Thyroid gland (tissue), 4 donors: Measurements from ENCODE around the gene CDK5. TPM values are rescaled to one million over a fixed set of nuclear protein-coding genes. Genes with fewer than 3 reads are reported as not detected.

ENCODE experiments used
- DNase-seq, 2 donors: peaks; one replicate each; pipeline ENCODE4 v3.0.0-alpha.2; 2019
- H3K27ac ChIP-seq, 3 donors: fragments of 200-600 bp; sonication (generic); 1 replicate in 2 of 3; 2 replicates in 1 of 3; pipeline ENCODE4 v1.5.1; 2016 to 2019; ENCODE audit warnings: mild to moderate bottlenecking in 1 of 3, moderate library complexity in 1 of 3
- H3K27me3 ChIP-seq: fragments of 200-600 bp; sonication (generic); one replicate; pipeline ENCODE4 v1.5.1; 2019
- H3K36me3 ChIP-seq, 2 donors: fragments of 200-600 bp; sonication (generic); one replicate each; pipeline ENCODE4 v1.5.1; 2016 to 2019
- H3K4me1 ChIP-seq, 2 donors: fragments of 200-600 bp; sonication (generic); one replicate each; pipeline ENCODE4 v1.5.1; 2017 to 2019
- H3K4me3 ChIP-seq, 3 donors: fragments of 200-600 bp; sonication (generic); replicated peaks in 1 of 3; 1 replicate in 2 of 3; 2 replicates in 1 of 3; pipeline ENCODE4 v1.5.1; 2016; ENCODE audit warnings: mild to moderate bottlenecking in 1 of 3
- H3K9me3 ChIP-seq: fragments of 200-600 bp; sonication (generic); one replicate; pipeline ENCODE4 v1.5.1; 2017
- CTCF ChIP-seq, 6 experiments: fragments of 200-600 bp in 3 of 6; fragments of 450-650 bp in 3 of 6; sonication (generic) in 3 of 6; IDR thresholded peaks; one replicate each; pipeline ENCODE4 v1.5.1; 2016 to 2019; ENCODE audit warnings: antibody characterized with exemption in 6 of 6, mild to moderate bottlenecking in 2 of 6, inconsistent platforms in 1 of 6, moderate library complexity in 1 of 6
- POLR2A ChIP-seq, 2 donors: fragments of 450-650 bp; IDR thresholded peaks; one replicate each; pipeline ENCODE4 v1.6.1; 2017; ENCODE audit warnings: antibody characterized with exemption in 2 of 2, mild to moderate bottlenecking in 2 of 2, moderate library complexity in 1 of 2
- WGBS, 2 donors: methylation state at CpG; one replicate each; pipeline ENCODE4 v1.1.5; 2017; 5-methylcytosine and 5-hydroxymethylcytosine counted together
- intact Hi-C: fragments of 100-400 bp; cut with DNase I; formaldehyde crosslinking; loops from one replicate; pipeline ENCODE4 v1.15.1; 2023
- total RNA-seq, 4 donors: library from RNA; depleted of rRNA; stranded (reverse); fragments of >200 nt; gene quantifications; one replicate each; pipeline ENCODE4 v1.2.3, GENCODE V29; 2016

CDK5 gene
- total RNA-seq, 4 donors from 2014 or later = 5.3 to 17.4 (median 9.6) TPM

GRCh38 chr7:151015967-151016366 lies 41.7 kb downstream of the CDK5 start:
- intact Hi-C loops = no loop called here
- H3K27ac ChIP-seq = no peak overlapping the region
- DNase-seq = no peak
- H3K9me3 ChIP-seq = no peaks in the 10 kb centered on the region
- H3K4me1 ChIP-seq = peaks cover 7 to 26% of the 10 kb centered on the region in 2 donors
- no peak overlapping the region for H3K4me3 ChIP-seq
- 86 to 96% methylated on average over 3 of the region's 5 CpGs for WGBS, 2 donors
- H3K36me3 ChIP-seq = no peaks in the 10 kb centered on the region
- peaks cover 4% of the 10 kb centered on the region for H3K27me3 ChIP-seq
- no peak for TF ChIP-seq CTCF (IDR thresholded peaks at IDR 0.05)
- no peak for TF ChIP-seq POLR2A (IDR thresholded peaks at IDR 0.05)

- Histone ChIP-seq H3K4me3 (no peak overlapping the region), H3K9me3 (no peaks in the 10 kb centered on the region), H3K27me3 (peaks cover 4% of the 10 kb centered on the region), H3K36me3 (no peaks in the 10 kb centered on the region), H3K27ac (no peak overlapping the region), H3K4me1 (peaks cover 7 to 36% of the 10 kb centered on the region in 2 donors)
- no peak for TF ChIP-seq CTCF (IDR thresholded peaks at IDR 0.05)
- no peak for TF ChIP-seq POLR2A (IDR thresholded peaks at IDR 0.05)
- WGBS, 2 donors = 83 to 85% methylated on average over 8 of the region's 8 CpGs
- intact Hi-C loops = no loop called here
- no peak for DNase-seq
These were observed 42.7 kb downstream of the CDK5 start for GRCh38 chr7:151014950-151015349.

- intact Hi-C loops = no loop called here
- H3K4me1 ChIP-seq = peaks cover 7 to 39% of the 10 kb centered on the region in 2 donors
- peak overlapping the region in 1 of 3 donors; percentile 4 for H3K4me3 ChIP-seq
- DNase-seq = peak; percentile 26 to 38
- 37 to 40% methylated on average over 16 to 31 of the region's 55 CpGs for WGBS, 2 donors
- no peak overlapping the region for H3K27ac ChIP-seq
- no peaks in the 10 kb centered on the region for H3K36me3 ChIP-seq
- TF ChIP-seq POLR2A (IDR thresholded peaks at IDR 0.05) = no peak
- no peak for TF ChIP-seq CTCF (IDR thresholded peaks at IDR 0.05)
- H3K27me3 ChIP-seq = peaks cover 4% of the 10 kb centered on the region
- H3K9me3 ChIP-seq = no peaks in the 10 kb centered on the region
These were observed 43.8 kb downstream of the CDK5 start for GRCh38 chr7:151013733-151014497.

- no peaks in the 10 kb centered on the region for H3K36me3 ChIP-seq
- TF ChIP-seq CTCF (IDR thresholded peaks at IDR 0.05) = no peak
- no peak for TF ChIP-seq POLR2A (IDR thresholded peaks at IDR 0.05)
- no peaks in the 10 kb centered on the region for H3K9me3 ChIP-seq
- H3K27me3 ChIP-seq = peaks cover 4% of the 10 kb centered on the region
- DNase-seq = no peak
- intact Hi-C loops = no loop called here
- H3K4me3 ChIP-seq = peak overlapping the region in 1 of 3 donors; percentile 4
- peaks cover 7 to 37% of the 10 kb centered on the region in 2 donors for H3K4me1 ChIP-seq
- no peak overlapping the region for H3K27ac ChIP-seq
- WGBS, 2 donors = 5 to 30% methylated on average over 4 of the region's 26 CpGs
These were observed 44.4 kb downstream of the CDK5 start for GRCh38 chr7:151013356-151013732.

- Histone ChIP-seq H3K36me3 (no peaks in the 10 kb centered on the region), H3K27ac (no peak overlapping the region), H3K27me3 (peaks cover 4% of the 10 kb centered on the region), H3K9me3 (no peaks in the 10 kb centered on the region), H3K4me3 (no peak overlapping the region), H3K4me1 (peaks cover 7 to 36% of the 10 kb centered on the region in 2 donors)
- DNase-seq = no peak
- intact Hi-C loops = no loop called here
- WGBS, 2 donors = 30 to 37% methylated on average over 15 to 17 of the region's 23 CpGs
- peak in 3 of 6 experiments; percentile 9 to 32 (median 17) for TF ChIP-seq CTCF (IDR thresholded peaks at IDR 0.05)
- TF ChIP-seq POLR2A (IDR thresholded peaks at IDR 0.05) = no peak
These were observed 44.8 kb downstream of the CDK5 start for GRCh38 chr7:151012911-151013347.
